Measurements from ENCODE around the gene GALNT5.

The GALNT5 gene

DNA sequence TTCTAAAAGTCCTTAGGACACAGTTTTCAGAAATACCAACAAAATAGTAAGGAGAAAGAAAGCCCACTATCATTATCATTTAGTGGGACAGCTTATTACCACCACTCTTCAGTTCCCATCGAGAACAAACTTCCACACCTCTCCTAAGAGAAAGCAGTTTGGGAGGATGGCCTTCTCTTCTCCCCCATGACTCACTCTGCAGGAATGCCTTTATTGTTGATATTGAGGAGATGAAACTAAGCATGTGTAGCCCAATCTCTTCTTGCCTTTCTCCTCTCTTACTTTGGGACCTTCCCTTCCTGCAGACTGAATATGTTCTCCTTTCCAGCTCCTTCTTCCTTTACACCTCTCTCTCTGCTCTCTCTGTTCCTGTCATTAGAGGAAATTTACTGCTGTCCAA, 98.1 kb downstream of the GALNT5 start:
- TF ChIP-seq, protein P1, sequence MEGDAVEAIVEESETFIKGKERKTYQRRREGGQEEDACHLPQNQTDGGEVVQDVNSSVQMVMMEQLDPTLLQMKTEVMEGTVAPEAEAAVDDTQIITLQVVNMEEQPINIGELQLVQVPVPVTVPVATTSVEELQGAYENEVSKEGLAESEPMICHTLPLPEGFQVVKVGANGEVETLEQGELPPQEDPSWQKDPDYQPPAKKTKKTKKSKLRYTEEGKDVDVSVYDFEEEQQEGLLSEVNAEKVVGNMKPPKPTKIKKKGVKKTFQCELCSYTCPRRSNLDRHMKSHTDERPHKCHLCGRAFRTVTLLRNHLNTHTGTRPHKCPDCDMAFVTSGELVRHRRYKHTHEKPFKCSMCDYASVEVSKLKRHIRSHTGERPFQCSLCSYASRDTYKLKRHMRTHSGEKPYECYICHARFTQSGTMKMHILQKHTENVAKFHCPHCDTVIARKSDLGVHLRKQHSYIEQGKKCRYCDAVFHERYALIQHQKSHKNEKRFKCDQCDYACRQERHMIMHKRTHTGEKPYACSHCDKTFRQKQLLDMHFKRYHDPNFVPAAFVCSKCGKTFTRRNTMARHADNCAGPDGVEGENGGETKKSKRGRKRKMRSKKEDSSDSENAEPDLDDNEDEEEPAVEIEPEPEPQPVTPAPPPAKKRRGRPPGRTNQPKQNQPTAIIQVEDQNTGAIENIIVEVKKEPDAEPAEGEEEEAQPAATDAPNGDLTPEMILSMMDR (IDR thresholded peaks at IDR 0.05), result no peak

DNA sequence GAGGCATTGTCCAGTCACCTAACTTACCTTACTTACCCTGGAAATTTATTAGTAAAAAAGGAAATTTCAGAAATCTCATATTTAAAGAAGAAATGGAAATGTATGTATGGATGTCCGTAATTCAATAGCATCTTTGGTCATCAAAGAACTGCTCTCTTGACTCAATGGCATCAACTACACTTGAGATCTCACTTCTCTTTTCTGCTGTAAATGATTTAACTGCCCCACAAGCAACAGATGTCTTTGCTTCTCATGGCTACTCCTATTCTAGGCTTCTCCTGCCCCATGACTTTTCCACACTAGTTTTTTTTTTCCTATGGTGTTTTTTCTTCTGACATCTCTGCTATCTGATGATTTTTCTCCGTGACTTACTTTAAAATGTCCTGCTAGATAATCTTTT, 102.1 kb downstream of the GALNT5 start:
- TF ChIP-seq, protein P1 (IDR thresholded peaks at IDR 0.05), result no peak

DNA sequence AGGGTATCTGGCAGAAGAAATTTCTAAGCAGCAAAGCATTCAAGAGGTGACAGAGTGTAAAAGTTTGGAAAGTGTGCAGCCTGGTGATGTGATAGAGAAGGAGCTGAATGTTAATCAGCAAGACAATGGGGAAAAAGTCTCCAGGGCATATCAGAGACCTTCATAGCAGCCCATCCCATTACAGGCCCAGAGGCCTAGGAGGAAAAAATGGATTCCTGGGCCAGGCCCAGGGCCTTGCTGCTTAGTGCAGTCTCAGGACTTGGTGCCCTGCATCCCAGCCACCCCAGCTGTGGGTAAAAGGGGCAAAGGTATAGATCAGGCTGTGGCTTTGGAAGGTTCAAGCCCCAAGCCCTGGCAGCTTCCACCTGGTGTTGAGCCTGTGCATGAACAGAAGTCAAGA, 104.0 kb downstream of the GALNT5 start:
- TF ChIP-seq, protein P1 (IDR thresholded peaks at IDR 0.05), result no peak

DNA sequence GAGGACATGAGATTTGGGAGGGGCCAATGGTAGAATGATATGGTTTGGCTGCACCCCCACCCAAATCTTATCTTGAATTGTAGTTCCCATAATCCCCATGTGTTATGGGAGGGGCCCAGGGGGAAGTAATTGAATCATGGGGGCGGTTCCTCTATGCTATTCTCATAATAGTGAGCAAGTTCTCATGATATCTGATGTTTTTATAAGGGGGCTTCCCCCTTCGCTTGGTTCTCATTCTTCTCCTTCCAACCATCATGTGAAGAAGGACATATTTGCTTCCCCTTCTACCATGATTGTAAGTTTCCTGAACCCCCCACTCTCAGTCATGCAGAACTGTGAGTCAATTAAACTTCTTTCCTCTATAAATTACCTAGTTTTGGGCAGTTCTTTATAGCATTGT, 105.1 kb downstream of the GALNT5 start:
- TF ChIP-seq, protein P1 (IDR thresholded peaks at IDR 0.05), result no peak

DNA sequence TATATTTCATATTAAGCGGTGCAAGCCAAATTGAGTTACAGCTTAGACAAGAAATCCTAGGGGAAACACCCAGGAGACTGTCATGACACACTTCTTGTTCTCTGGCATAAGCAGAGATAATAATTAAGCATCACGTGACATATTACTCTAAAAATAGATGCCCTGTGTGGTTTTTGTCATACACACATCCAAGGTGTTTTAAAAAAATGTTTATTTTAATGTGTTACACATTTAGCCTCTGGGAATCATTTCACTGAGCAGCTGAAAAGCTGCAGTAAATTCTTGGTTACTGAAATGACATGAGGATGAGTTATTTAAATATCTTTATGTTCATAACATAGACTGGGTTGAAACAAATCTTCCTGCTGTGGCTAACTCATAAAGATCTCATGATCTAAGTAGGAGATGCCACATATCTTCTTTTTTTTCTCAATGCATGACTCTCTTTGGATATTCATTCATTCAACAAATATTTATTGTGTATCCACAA, 106.2 kb downstream of the GALNT5 start:
- TF ChIP-seq, protein P1 (IDR thresholded peaks at IDR 0.05), result no peak

Measured in LNCAP (cell line).